ENCODE data around the gene CERK.
A peak's percentile ranks its signal among the peaks of the same experiment; 100 is the strongest.
"Not testable (repeated sequence)": the region's sequence is repeated elsewhere in the genome, so short reads cannot be mapped to it uniquely, and the experiment has no call there.

Gene CERK

GRCh38 chr22:46660604-46661201 is 77.3 kb downstream of the CERK start:
- ATAC-seq: no peak

GRCh38 chr22:46659791-46660186 is 78.3 kb downstream of the CERK start:
- DNase-seq (no peak), ATAC-seq (no peak)

More at GRCh38 chr22:46660604-46661201, 77.3 kb downstream of the CERK start:
- DNase-seq: no peak

DNA sequence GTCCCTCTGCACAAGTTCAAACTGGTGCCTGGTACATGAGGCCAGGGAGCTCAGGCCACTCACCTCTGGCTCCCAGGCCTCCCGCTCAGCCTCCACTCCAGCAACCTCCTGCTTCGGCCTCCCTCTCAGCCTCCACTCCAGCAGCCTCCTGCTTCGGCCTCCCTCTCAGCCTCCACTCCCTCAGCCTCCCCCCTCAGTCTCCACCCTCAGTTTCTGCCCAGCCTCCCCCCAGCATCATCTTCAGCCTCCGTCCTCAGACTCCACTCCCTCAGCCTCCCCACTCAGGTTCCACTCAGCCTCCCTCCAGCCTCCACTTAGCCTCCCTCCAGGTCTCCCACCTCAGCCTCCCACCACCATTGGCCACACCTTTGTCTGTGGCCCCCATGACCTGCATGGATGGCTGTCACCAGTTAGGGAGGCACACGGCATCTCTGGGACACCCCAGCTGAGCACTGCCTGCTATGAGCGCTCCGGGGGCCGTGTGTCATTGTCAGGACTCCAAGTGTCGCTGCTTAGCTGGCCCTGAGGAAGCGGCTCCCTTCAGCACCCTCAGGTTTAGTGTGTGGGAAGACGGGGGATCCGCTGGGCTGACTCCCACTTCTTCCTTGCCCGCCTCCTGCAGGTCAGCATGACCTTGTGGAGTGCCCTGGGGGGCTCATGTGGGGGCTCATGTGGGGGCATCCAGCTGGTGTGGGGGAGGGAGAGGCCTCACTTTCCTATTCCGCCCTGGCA is 78.8 kb downstream of the CERK start:
- ATAC-seq: no peak
- no peak for DNase-seq

GRCh38 chr22:46657996-46658947 is 79.8 kb downstream of the CERK start:
- DNase-seq: no peak
- no peak for ATAC-seq

GRCh38 chr22:46657655-46657953 is 80.4 kb downstream of the CERK start:
- ATAC-seq (no peak), DNase-seq (no peak)

GRCh38 chr22:46656856-46657654 is 81.0 kb downstream of the CERK start:
- no peak for DNase-seq
- no peak for ATAC-seq

- DNase-seq (no peak), ATAC-seq (no peak)
Measured at GRCh38 chr22:46655861-46656608, 82.0 kb downstream of the CERK start.

DNA sequence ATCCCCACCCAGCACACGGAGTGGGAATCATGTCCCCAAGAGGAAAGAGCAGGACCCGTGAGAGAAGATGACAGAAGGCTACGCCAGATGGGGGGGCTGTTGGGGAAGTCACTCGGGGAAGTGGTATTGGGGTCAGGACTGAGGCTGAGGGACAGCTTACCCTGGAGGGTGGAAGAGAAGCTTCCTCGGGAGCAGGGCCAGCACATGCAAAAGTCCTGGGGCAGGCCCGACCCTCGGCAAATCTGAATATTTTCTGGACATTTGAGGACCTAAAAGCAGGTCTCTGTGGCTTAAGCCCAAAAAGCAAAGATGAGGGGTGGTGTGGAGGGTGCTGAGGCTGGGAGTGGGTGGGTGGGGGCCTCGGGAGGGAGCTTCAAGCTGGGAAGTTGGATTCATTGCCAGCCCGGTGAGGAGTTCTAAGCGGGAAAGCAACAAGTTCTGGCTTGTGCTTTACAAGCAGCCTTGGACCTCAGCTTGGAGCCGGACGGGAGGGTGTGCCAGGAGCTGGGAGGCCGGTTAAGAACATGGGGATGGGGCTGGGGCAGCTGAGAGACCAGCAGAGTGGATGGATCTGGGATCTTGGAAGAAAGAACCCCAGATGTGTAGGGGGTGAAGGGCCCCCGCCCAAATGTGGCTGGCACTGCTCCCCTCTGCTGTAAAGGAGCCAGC is 83.0 kb downstream of the CERK start:
- DNase-seq: no peak
- ATAC-seq: no peak

DNA sequence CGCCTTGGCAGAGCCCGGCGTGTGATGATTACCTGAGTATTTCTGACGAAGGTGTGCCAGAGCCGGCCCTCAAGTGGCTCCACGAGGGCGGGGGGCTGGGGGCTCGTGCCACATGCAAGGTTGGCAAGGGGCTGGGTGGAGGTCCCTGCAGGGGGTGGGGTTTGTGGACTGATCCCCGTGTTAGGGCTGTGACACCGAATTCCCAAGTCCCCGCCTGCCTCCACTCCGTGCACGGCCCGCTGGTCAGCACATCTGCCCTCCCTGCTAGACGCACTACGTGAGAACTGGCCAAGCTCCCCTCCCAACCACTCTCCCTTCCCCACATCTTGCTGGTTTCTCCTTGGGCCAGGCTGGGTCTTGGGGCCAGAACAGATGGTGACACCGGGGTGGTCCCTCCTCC is 83.6 kb downstream of the CERK start:
- DNase-seq (no peak), ATAC-seq (no peak)

DNA sequence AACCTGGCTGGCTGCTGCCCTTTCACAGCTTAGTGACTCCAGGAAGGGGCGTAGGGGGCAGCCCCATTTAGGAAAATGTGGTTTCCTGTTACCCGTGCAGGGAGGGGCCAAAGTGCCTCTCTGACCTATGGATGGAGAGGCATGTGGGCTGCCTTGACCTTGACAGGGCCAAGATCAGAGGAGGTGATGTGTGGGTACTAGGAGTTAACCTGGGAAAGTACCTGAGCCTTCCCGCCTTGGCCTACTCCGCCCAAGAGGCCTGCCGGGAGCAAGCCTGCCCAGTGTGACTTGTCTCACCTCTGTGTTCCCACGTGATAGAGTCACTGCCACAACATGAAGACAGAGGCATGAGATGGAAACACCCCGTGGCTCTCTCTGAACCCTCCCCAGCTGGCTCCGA is 84.5 kb downstream of the CERK start:
- DNase-seq (peak; percentile 78), ATAC-seq (peak; percentile 89)

- ATAC-seq: no peak
- no peak for DNase-seq
Measured at GRCh38 chr22:46652847-46653331, 85.2 kb downstream of the CERK start.

GRCh38 chr22:46652081-46652846 is 85.8 kb downstream of the CERK start:
- ATAC-seq (peak; percentile 48), DNase-seq (peak; percentile 58)

DNA sequence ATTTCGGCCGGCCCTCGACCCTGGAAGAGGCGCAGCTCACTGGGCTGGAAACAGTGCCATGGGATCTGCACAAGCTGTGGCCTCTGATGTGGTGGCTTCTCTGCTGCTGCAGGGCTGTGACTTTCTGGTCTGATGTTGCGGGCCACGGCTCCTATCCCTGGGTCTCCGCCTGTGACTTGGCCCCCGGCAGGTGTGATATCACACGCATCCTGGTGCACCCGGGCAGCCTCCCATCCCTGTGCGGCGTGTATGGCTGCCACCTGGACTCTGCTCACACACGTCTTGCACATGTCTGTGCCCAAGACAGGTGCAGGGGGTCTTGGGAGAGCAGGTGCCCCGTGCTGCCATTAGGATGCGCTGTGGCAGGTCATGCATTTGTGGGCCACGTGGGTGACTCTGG is 86.7 kb downstream of the CERK start:
- ATAC-seq: no peak

GRCh38 chr22:46650078-46650810 is 87.8 kb downstream of the CERK start:
- DNase-seq: no peak
- ATAC-seq: no peak

More for the DNA sequence above, 86.7 kb downstream of the CERK start:
- DNase-seq: no peak

DNA sequence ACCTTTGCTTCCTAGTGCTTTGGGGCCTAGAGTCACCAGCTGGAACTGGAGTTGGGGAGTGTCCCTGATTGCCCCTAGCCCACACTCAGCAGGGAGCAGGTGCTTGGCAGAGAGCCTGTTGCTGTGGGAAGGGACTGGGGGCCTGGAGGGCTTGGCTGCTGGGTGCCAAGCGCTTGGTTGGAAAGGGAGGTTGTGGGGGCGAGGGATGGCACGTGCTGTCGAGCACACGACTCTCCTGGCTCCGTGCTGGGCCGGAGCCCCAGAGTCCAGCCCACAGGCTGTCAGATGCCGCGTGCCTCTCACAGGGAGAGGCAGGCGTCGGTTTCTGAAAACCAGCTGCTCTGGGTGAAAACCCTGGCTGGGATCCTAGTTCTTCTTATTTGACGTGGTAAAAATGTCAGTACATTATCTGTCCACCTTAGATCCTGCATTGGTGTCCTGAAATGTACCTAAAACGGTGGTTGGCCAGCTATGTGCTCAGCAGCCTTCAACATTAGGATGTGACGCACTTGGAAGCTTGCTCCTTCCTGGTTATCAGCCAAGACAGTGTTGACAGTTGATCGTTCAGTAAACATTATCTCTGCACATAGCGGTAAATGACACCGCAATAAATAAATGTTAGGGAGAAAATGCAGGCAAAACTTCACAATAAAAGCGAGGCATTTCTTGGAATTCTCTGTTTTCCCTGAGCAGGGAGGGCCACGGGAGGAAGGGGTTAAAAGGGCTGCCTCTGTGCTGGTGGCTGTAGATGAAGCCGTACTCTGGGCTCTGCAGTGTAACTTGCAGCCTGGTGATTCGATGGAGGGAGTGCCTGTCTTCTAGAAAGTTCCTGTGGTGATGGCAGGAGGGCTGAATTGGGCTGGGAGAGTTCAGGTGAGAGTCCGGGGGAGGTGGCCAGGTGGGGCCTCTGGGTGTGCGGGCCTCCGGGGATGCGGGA is 88.6 kb downstream of the CERK start:
- ATAC-seq (no peak), DNase-seq (no peak)

GRCh38 chr22:46648225-46648820 is 89.7 kb downstream of the CERK start:
- not testable (repeated sequence) for ATAC-seq, DNase-seq

GRCh38 chr22:46646531-46647215 is 91.4 kb downstream of the CERK start:
- ATAC-seq (no peak), DNase-seq (no peak)

Measured in stimulated activated naive CD8-positive, alpha-beta T cell treated with anti-CD3 and anti-CD28 coated beads, Interleukin-15, Interleukin-2, amounts not matched to agents 100 U/mL and 50 U/mL, for 24 hours (primary cell).